Stimulated activated naive CD8-positive, alpha-beta T cell treated with anti-CD3 and anti-CD28 coated beads, Interleukin-15, amount 100 ng/mL, for 72 hours (primary cell): Measurements from ENCODE around the gene EPC1.
"Not testable (repeated sequence)": the region's sequence is repeated elsewhere in the genome, so short reads cannot be mapped to it uniquely, and the experiment has no call there.

ENCODE experiments used
- ATAC-seq: fragments of 150-1000 bp; cut with Tn5 transposase; 2 replicates; pipeline ENCODE4 v1.10.0; 2021; ENCODE audit warnings: mild to moderate bottlenecking, moderate library complexity
- DNase-seq, 2 donors: peaks; one replicate each; pipeline ENCODE4 v3.0.0; 2021 to 2022
- H3K27ac Mint-ChIP-seq, 2 donors: one replicate each; pipeline ENCODE4 v1.8.0; 2022; ENCODE audit warnings: mild to moderate bottlenecking in 2 of 2, mixed read lengths in 2 of 2, moderate library complexity in 2 of 2
- H3K27me3 Mint-ChIP-seq: one replicate; pipeline ENCODE4 v1.8.0; 2022; ENCODE audit warnings: mixed read lengths
- H3K4me1 Mint-ChIP-seq: one replicate; pipeline ENCODE4 v1.8.0; 2022; ENCODE audit warnings: mild to moderate bottlenecking, mixed read lengths
- H3K4me3 Mint-ChIP-seq, 2 donors: one replicate each; pipeline ENCODE4 v1.8.0; 2022; ENCODE audit warnings: mild to moderate bottlenecking in 2 of 2, mixed read lengths in 2 of 2, moderate library complexity in 1 of 2
- H3K9me3 Mint-ChIP-seq, 2 donors: one replicate each; pipeline ENCODE4 v1.8.0; 2022; ENCODE audit warnings: mixed read lengths in 2 of 2

EPC1 gene

DNA sequence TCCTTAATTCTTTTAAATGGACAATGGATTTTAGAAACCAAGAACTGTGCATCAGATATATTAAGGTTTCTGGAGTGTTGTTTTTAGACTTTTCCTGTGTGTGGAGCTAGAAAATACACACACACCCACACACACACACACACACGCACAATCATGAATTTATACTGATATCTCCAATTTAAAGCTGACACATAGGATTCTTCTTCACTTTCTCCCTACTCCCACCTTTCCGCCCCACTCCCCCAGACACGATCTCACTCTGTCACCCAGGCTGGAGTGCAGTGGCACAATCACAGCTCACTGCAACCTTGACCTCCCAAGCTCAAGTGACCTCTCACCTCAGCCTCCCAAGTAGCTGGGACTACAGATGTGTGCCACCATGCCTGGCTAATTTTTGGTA, 100.3 kb downstream of the EPC1 start:
- no peak overlapping the region for H3K27ac Mint-ChIP-seq
- ATAC-seq (no peak), DNase-seq (no peak)
- H3K4me3 Mint-ChIP-seq = no peak overlapping the region
- H3K9me3 Mint-ChIP-seq = no peaks in the 10 kb centered on the region
- peaks cover 41% of the 10 kb centered on the region for H3K4me1 Mint-ChIP-seq
- peaks cover 9% of the 10 kb centered on the region for H3K27me3 Mint-ChIP-seq

DNA sequence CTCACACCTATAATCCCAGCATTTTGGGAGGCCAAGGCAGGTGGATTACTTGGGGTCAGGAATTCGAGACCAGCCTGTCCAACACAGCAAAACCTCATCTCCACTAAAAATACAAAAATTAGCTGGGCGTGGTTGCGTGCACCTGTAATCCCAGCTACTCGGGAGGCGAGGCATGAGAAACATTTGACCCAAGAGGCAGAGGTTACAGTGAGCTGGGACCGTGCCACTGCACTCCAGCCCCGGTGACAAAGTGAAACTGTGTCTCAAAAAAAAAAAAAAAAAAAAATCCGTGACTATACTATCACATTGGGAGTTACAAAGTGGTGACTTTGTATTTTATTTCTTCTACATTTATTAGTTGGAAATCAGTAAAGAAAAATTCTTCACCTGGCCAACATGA, 101.2 kb downstream of the EPC1 start:
- no peak for ATAC-seq
- Mint-ChIP-seq H3K4me3 (no peak overlapping the region), H3K27me3 (peaks cover 9% of the 10 kb centered on the region), H3K4me1 (peaks cover 41% of the 10 kb centered on the region), H3K9me3 (no peaks in the 10 kb centered on the region), H3K27ac (no peak overlapping the region)
- DNase-seq = no peak

DNA sequence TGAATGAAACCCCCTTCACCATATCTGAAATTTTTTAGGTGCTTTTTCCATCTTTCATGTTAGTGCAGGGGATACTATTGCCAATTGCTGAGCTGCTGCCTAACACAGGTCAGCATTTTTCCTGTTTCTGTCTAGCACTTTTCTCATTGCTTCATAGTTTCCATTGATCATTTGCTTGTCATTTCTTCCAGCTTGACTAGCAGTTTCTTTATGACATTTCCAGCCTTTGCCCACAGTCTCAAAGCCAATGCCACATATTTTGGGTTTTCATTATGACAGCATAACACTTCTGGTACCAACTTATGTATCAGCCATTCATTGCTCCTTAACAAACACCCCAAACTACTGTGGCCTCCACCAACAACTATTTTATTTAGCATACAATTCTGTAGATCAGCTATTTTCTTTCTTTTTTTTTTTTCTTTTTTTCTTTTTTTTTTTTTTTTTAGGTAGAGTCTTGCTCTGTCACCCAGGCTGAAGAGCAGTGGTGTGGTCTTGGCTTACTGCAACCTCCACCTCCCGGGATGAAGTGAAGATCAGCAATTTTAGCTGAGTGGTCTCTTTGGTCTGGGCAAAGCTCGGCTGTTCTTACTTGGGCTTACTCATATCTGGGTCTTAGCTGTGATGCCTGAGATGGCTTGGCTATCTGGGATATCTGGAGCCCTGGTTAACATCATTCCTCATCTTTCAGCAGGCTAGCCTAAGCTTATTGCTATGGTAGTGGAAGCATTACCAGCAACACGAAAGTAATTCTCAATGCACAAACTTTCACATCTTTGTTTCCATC, 102.3 kb downstream of the EPC1 start:
- H3K9me3 Mint-ChIP-seq = no peaks in the 10 kb centered on the region
- peaks cover 9% of the 10 kb centered on the region for H3K27me3 Mint-ChIP-seq
- peaks cover 30% of the 10 kb centered on the region for H3K4me1 Mint-ChIP-seq
- DNase-seq = peak; percentile 36 to 64
- H3K4me3 Mint-ChIP-seq = peak overlapping the region; percentile 10 to 49
- peak; percentile 99 for ATAC-seq
- peak overlapping the region; percentile 55 to 80 for H3K27ac Mint-ChIP-seq

DNA sequence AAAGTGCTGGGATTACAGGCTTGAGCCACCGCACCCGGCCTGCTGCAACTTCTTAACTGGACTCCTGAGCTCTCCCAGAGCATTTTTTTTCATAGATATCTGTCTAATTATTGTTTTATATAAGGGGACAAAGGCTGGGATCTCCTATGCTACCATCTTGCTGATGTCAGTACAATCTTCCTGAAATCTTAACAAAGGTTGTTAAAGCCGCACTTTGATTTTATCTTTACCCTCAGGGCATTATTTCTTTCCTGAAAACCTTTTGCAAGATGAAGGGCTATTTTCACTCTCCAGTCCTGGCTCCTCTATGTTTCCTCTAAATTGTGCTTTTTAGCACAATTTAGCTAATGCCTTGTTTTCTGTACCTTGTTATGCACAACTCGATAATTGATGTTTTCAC, 102.9 kb downstream of the EPC1 start:
- peak overlapping the region in 1 of 2 donors; percentile 49 for H3K4me3 Mint-ChIP-seq
- peak overlapping the region; percentile 55 to 80 for H3K27ac Mint-ChIP-seq

DNA sequence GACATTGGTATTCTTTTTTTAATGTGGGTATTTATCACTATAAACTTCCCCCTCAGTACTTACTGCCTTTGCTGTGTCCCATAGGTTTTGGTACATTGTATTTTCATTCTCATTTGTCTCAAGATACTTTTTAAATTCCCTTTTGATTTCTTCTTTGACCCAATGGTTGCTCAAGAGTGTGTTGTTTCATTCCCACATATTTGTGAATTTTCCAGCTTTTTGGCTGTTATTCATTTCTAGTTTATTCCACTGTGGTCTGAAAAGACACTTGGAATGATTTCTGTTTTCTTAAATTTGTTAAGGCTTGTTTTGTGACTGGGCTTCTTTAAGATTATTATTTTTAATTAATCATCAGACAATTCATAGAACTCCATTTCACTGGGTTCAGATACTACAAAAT, 105.0 kb downstream of the EPC1 start:
- no peaks in the 10 kb centered on the region for H3K9me3 Mint-ChIP-seq
- peaks cover 24% of the 10 kb centered on the region for H3K4me1 Mint-ChIP-seq
- H3K27ac Mint-ChIP-seq = no peak overlapping the region
- DNase-seq = no peak
- no peak overlapping the region for H3K4me3 Mint-ChIP-seq
- H3K27me3 Mint-ChIP-seq = peaks cover 7% of the 10 kb centered on the region
- ATAC-seq = no peak

More for the DNA sequence above, 102.9 kb downstream of the EPC1 start:
- no peak for DNase-seq
- no peaks in the 10 kb centered on the region for H3K9me3 Mint-ChIP-seq
- ATAC-seq = no peak
- peaks cover 28% of the 10 kb centered on the region for H3K4me1 Mint-ChIP-seq
- H3K27me3 Mint-ChIP-seq = peaks cover 9% of the 10 kb centered on the region

DNA sequence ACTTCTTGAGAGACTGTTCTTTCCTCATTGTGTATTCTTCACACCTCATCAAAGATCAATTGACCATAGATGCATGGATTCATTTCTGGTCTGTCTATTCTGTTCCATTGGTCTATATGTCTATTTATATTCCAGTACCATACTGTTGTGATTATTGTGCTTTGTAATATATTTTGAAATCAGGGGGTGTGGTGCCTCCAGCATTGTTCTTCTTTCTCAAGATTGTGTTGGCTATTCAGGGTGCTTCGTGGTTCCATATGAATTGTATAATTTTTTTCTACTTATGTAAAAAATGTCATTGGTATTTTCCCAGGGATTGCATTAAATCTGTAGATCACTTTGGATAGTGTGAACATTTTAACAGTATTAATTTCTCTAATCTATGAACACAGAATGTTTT, 106.5 kb downstream of the EPC1 start:
- H3K27me3 Mint-ChIP-seq = no peaks in the 10 kb centered on the region
- H3K4me1 Mint-ChIP-seq = peaks cover 23% of the 10 kb centered on the region
- H3K9me3 Mint-ChIP-seq = no peaks in the 10 kb centered on the region
- DNase-seq = no peak
- no peak overlapping the region for H3K27ac Mint-ChIP-seq
- ATAC-seq = no peak
- no peak overlapping the region for H3K4me3 Mint-ChIP-seq

DNA sequence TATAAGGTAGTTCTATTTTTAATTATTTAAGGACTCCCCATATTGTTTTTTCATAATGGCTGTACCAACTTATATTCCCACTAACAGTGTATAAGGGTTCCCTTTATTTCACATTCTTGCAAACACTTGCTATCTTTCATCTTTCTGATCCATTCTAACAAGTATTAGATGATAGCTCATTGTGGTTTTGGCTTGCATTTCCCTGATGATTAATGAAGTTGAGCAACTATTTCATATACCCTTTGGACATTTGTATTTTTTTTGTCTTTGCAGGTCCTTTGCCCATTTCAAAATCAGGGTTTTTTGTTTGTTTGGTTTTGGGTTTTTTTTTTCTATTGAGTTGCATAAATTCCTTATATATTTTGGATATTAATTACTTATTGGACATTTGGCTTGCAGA, 107.2 kb downstream of the EPC1 start:
- DNase-seq (no peak), ATAC-seq (no peak)
- H3K4me1 Mint-ChIP-seq = peaks cover 16% of the 10 kb centered on the region
- no peak overlapping the region for H3K4me3 Mint-ChIP-seq
- peaks cover 0 to 3% of the 10 kb centered on the region in 2 donors for H3K9me3 Mint-ChIP-seq
- no peak overlapping the region for H3K27ac Mint-ChIP-seq
- H3K27me3 Mint-ChIP-seq = no peaks in the 10 kb centered on the region

DNA sequence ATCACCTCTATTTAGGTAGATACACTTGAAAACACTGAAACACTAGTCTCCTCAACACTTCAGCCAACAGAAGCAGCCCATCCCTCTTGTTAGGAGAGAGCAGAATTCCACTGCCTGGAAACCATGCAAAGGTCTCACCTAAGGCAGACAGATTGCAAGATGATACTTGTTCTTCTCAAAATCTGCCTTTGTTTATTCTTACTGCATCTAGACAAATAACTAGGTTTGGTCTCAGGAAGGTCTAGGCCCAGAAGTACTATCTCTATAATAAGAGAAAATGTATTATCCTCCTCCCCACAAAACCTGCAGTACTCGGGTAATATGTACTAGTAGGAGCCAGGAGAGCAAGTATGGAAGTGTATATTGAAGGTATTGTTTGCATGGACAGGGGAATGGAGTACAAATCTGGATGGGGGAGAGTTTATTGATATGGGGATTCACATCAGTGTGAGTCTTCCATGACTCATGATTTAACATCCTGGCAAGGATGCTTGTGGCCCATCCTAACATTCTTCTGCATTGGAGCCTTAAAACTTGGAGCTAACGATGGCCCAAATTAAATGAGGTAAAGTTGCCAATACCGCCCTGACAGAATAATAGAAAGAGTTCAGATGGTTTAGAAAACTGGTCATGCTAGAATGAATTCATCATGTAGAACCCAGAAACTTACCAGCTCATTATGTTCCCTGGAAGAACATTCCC, 109.2 kb downstream of the EPC1 start:
- H3K27me3 Mint-ChIP-seq = no peaks in the 10 kb centered on the region
- ATAC-seq (no peak), DNase-seq (no peak)
- H3K9me3 Mint-ChIP-seq = peaks cover 0 to 3% of the 10 kb centered on the region in 2 donors
- H3K4me3 Mint-ChIP-seq = no peak overlapping the region
- H3K4me1 Mint-ChIP-seq = no peaks in the 10 kb centered on the region
- no peak overlapping the region for H3K27ac Mint-ChIP-seq

DNA sequence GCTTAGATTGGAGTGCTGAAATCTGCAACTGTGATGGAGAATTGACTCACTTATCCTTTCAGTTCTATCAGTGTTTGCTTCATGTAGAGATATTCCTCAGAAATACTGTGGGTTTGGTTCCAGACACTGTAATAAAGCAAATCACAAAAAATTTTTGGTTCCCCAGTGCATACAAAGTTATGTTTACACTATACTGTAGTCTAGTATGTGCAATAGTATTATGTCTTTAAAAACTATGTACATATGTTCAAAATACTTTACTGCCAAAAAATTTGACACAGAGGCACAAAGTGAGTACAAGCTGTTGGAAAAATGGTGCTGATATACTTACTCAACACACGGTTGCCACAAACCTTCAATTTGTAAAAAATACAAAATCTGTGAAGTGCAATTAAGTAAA, 112.5 kb downstream of the EPC1 start:
- no peak for ATAC-seq
- H3K4me1 Mint-ChIP-seq = no peaks in the 10 kb centered on the region
- no peaks in the 10 kb centered on the region for H3K27me3 Mint-ChIP-seq
- H3K4me3 Mint-ChIP-seq = no peak overlapping the region
- peaks cover 0 to 3% of the 10 kb centered on the region in 2 donors for H3K9me3 Mint-ChIP-seq
- no peak for DNase-seq
- H3K27ac Mint-ChIP-seq = no peak overlapping the region

DNA sequence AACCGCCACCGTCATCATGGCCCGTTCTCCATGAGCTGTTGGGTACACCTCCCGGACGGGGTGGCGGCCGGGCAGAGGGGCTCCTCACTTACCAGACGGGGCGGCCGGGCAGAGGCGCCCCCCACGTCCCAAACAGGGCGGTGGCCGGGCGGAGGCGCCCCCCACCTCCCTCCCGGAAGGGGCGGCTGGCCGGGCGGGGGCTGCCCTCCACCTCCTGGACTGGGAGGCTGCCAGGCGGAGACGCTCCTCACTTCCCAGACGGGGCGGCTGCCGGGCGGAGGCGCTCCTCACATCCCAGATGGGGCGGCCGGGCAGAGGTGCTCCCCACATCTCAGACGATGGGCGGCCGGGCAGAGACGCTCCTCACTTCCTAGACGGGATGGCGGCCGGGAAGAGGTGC, 113.6 kb downstream of the EPC1 start:
- not testable (repeated sequence) for H3K4me1 Mint-ChIP-seq, ATAC-seq, H3K27ac Mint-ChIP-seq, H3K4me3 Mint-ChIP-seq, H3K9me3 Mint-ChIP-seq, H3K27me3 Mint-ChIP-seq, DNase-seq

DNA sequence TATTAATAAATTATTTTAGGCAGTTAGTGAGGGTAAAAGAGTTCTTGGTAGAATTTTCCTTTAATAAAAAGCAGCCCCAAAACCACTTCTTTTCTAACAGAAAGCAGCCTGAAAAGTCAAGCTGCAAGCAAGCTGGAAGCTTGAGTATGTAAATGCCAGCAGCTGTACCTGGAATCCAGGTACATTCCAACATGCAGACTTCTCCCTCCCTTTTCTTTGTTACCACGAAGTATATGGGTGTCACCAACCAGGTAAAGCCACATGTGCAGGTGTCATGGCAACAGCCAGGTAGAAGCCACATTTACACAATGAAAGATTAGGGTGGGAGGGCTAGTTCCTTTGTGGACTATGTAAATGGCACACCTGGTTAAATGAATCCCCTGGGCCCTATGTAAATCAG, 114.6 kb downstream of the EPC1 start:
- Mint-ChIP-seq H3K9me3 (peaks cover 0 to 3% of the 10 kb centered on the region in 2 donors), H3K4me3 (no peak overlapping the region), H3K27me3 (no peaks in the 10 kb centered on the region), H3K4me1 (no peaks in the 10 kb centered on the region), H3K27ac (no peak overlapping the region)
- DNase-seq = no peak
- no peak for ATAC-seq

DNA sequence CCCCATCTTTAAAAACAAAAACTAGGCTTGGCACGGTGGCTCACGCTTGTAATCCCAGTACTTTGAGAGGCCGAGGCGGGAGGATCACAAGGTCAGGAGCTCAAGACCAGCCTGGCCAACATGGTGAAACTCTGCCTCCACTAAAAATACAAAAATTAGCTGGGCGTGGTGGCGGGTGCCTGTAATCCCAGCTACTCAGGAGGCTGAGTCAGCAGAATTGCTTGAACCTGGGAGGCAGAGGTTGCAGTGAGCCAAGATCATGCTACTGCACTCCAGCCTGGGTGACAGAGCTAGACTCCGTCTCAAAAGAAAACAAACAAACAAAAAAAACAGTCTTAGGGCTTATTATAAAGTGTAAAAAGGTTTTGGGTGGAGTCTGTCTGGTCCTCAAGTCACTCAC, 117.2 kb downstream of the EPC1 start:
- not testable (repeated sequence) for H3K4me1 Mint-ChIP-seq, H3K4me3 Mint-ChIP-seq, ATAC-seq, H3K27ac Mint-ChIP-seq, H3K9me3 Mint-ChIP-seq, DNase-seq, H3K27me3 Mint-ChIP-seq

DNA sequence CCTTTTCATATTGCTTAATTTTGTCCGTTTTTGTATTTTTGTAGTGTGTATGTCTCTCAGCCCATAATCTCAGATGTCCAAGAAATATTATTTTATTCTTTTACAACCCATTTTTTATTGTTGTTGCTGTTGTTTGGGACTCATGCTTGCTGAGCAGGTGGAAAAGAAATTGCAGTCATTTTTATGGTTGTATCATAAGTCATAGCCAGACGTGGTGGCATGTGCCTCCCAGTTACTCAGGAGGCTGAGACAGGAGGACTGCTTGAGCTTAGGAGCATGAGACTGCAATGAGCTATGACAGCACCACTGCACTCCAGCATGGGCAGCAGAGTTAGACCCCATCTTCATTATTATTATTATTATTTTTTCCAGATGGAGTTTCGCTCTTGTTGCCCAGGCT, 117.8 kb downstream of the EPC1 start:
- DNase-seq = no peak
- no peak for ATAC-seq
- Mint-ChIP-seq H3K27ac (no peak overlapping the region), H3K9me3 (no peaks in the 10 kb centered on the region), H3K4me1 (no peaks in the 10 kb centered on the region), H3K4me3 (no peak overlapping the region), H3K27me3 (no peaks in the 10 kb centered on the region)

DNA sequence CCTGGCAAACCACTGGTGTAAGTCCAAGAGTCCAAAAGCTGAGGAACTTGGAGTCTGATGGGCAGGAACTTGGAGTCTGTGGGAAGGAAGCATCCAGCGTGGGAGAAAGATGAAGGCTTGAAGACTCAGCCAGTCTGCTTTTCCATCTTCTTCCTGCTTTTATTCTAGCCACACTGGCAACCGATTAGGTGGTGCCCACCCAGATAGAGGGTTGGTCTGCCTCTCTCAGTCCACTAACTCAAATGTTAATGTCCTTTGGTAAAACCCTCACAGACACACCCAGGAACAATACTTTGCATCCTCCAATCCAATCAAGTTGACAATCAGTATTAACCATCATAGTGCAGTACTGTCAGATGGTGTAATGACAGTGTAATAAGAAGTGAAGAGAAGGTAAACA, 119.2 kb downstream of the EPC1 start:
- H3K27ac Mint-ChIP-seq = no peak overlapping the region
- no peaks in the 10 kb centered on the region for H3K4me1 Mint-ChIP-seq
- no peak overlapping the region for H3K4me3 Mint-ChIP-seq
- peaks cover 5 to 6% of the 10 kb centered on the region in 2 donors for H3K9me3 Mint-ChIP-seq
- H3K27me3 Mint-ChIP-seq = no peaks in the 10 kb centered on the region
- DNase-seq (no peak), ATAC-seq (no peak)

DNA sequence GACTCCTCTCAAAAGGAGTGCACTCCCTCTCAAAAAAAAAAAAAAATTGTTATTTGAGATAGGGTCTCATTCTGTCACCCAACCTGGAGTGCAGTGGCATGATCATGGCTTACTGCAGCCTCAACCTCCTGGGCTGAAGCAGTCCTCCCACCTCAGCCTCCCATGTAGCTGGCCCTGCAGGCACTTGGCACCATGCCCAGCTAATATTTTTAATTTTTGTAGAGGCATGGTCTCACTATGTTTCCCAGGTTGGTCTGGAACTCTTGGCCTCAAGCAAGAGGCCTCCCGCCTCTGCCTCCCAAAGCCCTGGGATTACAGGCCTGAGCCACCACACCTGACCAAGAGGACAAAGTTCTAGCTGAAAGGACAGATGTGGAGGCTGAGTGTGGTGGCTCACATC, 120.3 kb downstream of the EPC1 start:
- Mint-ChIP-seq H3K4me1 (no peaks in the 10 kb centered on the region), H3K27me3 (no peaks in the 10 kb centered on the region), H3K4me3 (no peak overlapping the region), H3K27ac (peak overlapping the region in 1 of 2 donors; percentile 27), H3K9me3 (peaks cover 9 to 13% of the 10 kb centered on the region in 2 donors)
- DNase-seq (no peak), ATAC-seq (no peak)

DNA sequence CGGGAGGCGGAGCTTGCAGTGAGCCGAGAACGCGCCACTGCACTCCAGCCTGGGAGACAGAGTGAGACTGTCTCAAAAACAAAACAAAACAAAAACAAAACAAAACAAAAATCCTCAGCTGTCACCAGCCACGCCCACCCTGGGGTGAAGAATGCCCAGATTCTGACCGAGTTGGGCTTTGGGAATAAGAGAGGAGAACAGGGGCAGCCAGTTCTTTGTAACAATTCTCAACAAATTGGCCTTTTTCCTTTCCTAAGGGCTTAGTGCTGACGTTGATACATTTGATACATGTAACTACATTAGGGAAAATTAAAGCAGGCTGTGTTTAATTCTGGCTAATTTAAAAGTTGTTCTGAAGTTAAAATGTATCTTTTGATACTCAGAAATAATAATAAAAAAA, 121.0 kb downstream of the EPC1 start:
- Mint-ChIP-seq H3K27ac (no peak overlapping the region), H3K4me1 (no peaks in the 10 kb centered on the region), H3K9me3 (peaks cover 9 to 13% of the 10 kb centered on the region in 2 donors), H3K27me3 (no peaks in the 10 kb centered on the region), H3K4me3 (no peak overlapping the region)
- ATAC-seq (no peak), DNase-seq (no peak)
